GM10248 (cell line): ENCODE results near the gene FILIP1.

ENCODE experiments used
- CTCF ChIA-PET: fragments of 300-600 bp; sonication (Branson Sonifier 250); formaldehyde crosslinking; extraction: SDS; loops from one replicate; lab custom pipeline; 2021; ENCODE audit warnings: antibody characterized with exemption; lab: Yijun Ruan, JAX
- POLR2A ChIA-PET: fragments of 350-650 bp; sonication (Branson Sonifier 250); formaldehyde crosslinking; extraction: SDS; loops from one replicate; lab custom pipeline; 2020; ENCODE audit warnings: antibody characterized with exemption; lab: Yijun Ruan, JAX
- DNase-seq: peaks from one replicate; pipeline ENCODE4 v3.0.0; 2012; ENCODE audit errors: extremely low spot score
- TF ChIP-seq, protein P1 (sequence below): IDR thresholded peaks from 2 replicates; pipeline ENCODE4 v1.5.1; 2012; ENCODE audit warnings: mild to moderate bottlenecking, low read depth; ENCODE audit errors: extremely low read depth, missing control alignments, control extremely low read depth

Gene FILIP1

DNA sequence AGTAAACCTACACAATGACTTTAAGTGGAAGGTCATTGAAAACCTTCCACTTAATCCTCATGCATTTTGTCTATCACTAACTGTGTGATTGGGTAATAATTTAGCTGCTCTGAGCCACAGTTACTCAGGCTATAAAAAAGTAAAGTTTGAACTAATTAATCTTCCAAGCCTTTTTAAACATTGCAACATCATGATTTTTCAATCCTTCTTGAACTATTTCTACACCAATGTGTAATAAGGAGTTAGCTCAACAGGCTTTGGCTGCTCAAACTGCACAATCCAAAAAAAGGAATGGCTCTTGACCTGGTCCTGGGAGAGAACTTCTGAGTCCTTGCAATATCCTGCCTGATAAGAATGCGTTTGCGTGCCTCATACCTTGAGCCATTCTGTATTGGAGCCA lies 34.8 kb upstream of the FILIP1 start:
- DNase-seq = no peak
- CTCF ChIA-PET = interaction anchor here (1.0 to 4.4 kb wide), 17 partner anchors 9 to 320 kb away, joined by 3 to 49 read pairs (median 4); no protein-coding TSS in a partner anchor
- TF ChIP-seq, protein P1, sequence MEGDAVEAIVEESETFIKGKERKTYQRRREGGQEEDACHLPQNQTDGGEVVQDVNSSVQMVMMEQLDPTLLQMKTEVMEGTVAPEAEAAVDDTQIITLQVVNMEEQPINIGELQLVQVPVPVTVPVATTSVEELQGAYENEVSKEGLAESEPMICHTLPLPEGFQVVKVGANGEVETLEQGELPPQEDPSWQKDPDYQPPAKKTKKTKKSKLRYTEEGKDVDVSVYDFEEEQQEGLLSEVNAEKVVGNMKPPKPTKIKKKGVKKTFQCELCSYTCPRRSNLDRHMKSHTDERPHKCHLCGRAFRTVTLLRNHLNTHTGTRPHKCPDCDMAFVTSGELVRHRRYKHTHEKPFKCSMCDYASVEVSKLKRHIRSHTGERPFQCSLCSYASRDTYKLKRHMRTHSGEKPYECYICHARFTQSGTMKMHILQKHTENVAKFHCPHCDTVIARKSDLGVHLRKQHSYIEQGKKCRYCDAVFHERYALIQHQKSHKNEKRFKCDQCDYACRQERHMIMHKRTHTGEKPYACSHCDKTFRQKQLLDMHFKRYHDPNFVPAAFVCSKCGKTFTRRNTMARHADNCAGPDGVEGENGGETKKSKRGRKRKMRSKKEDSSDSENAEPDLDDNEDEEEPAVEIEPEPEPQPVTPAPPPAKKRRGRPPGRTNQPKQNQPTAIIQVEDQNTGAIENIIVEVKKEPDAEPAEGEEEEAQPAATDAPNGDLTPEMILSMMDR = no peak
- POLR2A ChIA-PET = no interaction called here

DNA sequence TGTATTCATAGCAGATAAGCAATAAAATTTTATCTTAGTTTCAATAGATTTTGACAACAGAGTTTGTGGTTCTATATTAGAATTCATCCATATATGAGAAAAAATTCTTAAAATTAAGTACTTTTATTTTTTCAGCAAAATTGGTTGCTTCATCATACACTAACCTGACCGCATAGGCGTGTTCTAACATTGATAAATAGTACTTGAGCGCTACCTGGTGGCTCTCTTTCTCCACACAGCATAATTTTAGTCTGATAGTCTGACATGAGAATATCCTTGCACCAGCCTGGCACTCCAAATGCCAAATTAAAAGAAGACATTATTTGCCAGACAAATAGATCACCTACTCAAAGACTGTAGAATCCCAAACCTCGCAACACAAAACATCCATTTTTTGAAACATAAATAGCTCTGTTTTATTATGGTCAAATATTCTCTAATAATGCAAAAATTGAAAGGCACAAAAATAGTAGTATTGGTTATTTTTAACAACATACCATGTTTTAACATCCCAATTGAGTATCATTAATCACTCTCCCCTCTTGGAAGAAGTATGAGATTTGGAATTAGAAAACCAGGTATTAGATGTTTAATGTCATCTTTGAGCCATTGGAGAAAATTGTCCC lies 33.0 kb upstream of the FILIP1 start:
- TF ChIP-seq, protein P1 = peak; percentile 78

DNA sequence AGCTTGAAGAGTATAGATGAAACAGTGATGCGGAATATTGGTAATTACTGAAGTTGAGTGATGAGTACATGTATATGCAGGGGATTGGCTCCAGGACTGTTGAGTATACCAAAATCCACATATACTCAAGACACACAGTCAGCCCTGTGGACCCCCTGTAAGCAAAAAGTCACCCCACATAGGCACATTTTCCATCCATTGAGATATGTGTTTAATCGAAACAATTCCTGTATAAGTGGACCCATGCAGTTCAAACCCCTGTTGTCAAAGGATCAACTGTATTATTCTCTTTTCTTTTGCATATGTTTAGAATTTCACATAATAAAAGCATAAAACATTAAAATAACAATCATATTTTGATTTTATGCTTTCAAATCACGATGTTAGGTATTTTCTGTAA lies 32.1 kb upstream of the FILIP1 start:
- no peak for DNase-seq
- CTCF ChIA-PET = interaction anchor here (1.0 to 3.2 kb wide), 6 partner anchors 10 to 267 kb away, joined by 3 to 15 read pairs (median 4); no protein-coding TSS in a partner anchor
- TF ChIP-seq, protein P1 = no peak
- POLR2A ChIA-PET = no interaction called here

More for the DNA sequence above, 33.0 kb upstream of the FILIP1 start:
- peak; percentile 46 for DNase-seq
- ChIA-PET CTCF (interaction anchor here (0.6 to 4.4 kb wide), 25 partner anchors 11 to 318 kb away, joined by 3 to 49 read pairs (median 4); no protein-coding TSS in a partner anchor), POLR2A (no interaction called here)

DNA sequence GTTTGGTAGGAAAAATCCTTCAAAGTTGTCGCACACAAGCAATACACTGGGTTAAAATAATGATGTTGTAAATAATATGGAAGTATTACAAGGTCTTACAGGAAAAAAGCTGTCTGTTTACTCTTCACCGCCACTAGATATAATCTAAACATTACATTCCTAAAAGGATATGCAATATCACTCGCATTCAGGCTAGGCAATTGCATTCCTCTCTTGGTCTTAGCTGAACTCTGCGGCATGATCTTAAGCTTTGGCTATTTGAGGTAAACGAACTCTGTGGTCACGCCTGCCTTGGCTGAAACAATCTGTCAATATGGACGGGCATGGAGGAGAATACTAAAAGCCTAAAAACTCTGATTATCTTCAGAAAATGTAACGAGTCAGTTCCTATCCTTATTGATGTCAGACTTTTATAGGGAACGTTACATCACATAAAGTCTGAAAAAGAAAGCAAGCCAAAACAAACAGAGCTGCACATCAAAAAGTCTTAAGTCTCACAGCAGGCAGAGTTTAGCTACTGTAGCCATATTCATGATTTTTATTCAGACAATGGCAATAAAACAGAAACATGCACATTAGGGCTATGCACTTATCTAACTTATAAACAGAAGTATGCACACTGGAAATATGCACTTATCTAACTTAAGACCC lies 30.8 kb upstream of the FILIP1 start:
- no peak for DNase-seq
- TF ChIP-seq, protein P1 = no peak

DNA sequence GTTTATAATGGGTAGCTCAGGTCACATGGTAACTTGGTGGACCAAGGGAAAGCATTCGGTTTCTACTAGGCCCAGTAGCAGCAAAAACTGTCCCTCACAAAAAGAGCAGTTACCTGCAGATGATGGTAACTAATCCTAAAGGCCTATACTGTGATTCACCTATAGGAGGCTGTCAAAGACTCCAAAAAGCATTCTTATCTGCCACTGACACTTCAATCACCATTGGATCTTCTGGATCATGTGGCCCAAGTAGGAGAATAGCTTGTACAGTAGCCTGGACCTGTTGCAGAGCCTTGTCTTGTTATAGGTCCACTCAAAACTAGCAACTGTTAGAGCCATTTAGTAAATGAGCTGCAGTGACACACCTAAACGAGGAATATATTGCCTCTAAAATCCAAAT lies 23.2 kb upstream of the FILIP1 start:
- DNase-seq = no peak
- CTCF ChIA-PET = no interaction called here
- POLR2A ChIA-PET = no interaction called here
- TF ChIP-seq, protein P1 = no peak

More for the DNA sequence above, 30.8 kb upstream of the FILIP1 start:
- ChIA-PET CTCF (interaction anchor here (1.3 to 3.2 kb wide), 6 partner anchors 11 to 266 kb away, joined by 3 to 15 read pairs (median 6); no protein-coding TSS in a partner anchor), POLR2A (no interaction called here)

DNA sequence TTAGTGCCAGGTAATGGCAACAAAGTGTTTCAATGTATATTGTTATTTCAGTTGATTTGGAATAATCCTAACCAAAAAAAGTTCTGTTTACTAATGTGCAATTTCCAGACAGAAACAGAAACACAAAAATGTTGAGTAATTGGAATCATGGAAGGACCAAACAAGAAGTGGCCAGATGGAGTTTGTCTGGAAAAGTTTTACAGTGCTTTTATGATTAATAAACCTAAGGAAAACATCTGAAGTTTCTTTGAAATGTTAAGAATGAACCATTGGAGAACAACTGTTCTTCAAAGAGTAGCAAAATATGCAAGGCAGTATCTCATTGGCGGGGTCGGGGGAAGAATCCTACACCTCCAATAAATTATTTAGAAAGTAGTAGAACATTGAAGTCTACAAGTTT lies 19.0 kb upstream of the FILIP1 start:
- no peak for DNase-seq
- ChIA-PET POLR2A (no interaction called here), CTCF (interaction anchor here (1.8 kb wide), 1 partner anchor 12 kb away, joined by 4 read pairs; no protein-coding TSS in a partner anchor)
- TF ChIP-seq, protein P1 = no peak
